Tibial nerve (tissue), 4 donors: ENCODE results near the gene IGHMBP2. TPM values are rescaled to one million over a fixed set of nuclear protein-coding genes. Genes with fewer than 3 reads are reported as not detected.
"Not testable (repeated sequence)": the region's sequence is repeated elsewhere in the genome, so short reads cannot be mapped to it uniquely, and the experiment has no call there.

Experiments
- DNase-seq, 2 donors: peaks; one replicate each; pipeline ENCODE4 v3.0.0-alpha.2; 2019; ENCODE audit warnings: low spot score in 2 of 2
- H3K27ac ChIP-seq, 4 donors: fragments of 200-600 bp; sonication (generic) in 3 of 4; one replicate each; pipeline ENCODE4 v1.5.1; 2017 to 2019; ENCODE audit warnings: mild to moderate bottlenecking in 1 of 4
- H3K27me3 ChIP-seq, 2 donors: fragments of 200-600 bp; sonication (generic) in 1 of 2; one replicate each; pipeline versions ENCODE4 v1.5.1 to v1.6.0; 2017 to 2019
- H3K36me3 ChIP-seq, 3 donors: fragments of 200-600 bp; sonication (generic); one replicate each; pipeline ENCODE4 v1.5.1; 2018 to 2019
- H3K4me1 ChIP-seq, 4 donors: fragments of 200-600 bp; sonication (generic) in 3 of 4; one replicate each; pipeline ENCODE4 v1.5.1; 2017 to 2019
- H3K4me3 ChIP-seq, 4 donors: fragments of 200-600 bp; sonication (generic) in 3 of 4; one replicate each; pipeline ENCODE4 v1.5.1; 2017 to 2019; ENCODE audit warnings: mild to moderate bottlenecking in 1 of 4, moderate library complexity in 1 of 4
- H3K9me3 ChIP-seq, 4 donors: fragments of 200-600 bp; sonication (generic) in 3 of 4; one replicate each; pipeline ENCODE4 v1.5.1; 2017 to 2019
- CTCF ChIP-seq, 5 experiments: fragments of 200-600 bp in 3 of 5; fragments of 450-650 bp in 2 of 5; sonication (generic) in 3 of 5; IDR thresholded peaks; one replicate each; pipeline ENCODE4 v1.5.1; 2016 to 2019; ENCODE audit warnings: antibody characterized with exemption in 5 of 5, mild to moderate bottlenecking in 3 of 5, moderate library complexity in 2 of 5
- EP300 ChIP-seq, 2 donors: sonication (generic); formaldehyde crosslinking; IDR thresholded peaks; one replicate each; pipeline ENCODE4 v1.6.1; 2017; ENCODE audit warnings: antibody characterized with exemption in 2 of 2, mild to moderate bottlenecking in 1 of 2
- POLR2A ChIP-seq, 2 donors: fragments of 450-650 bp; IDR thresholded peaks; one replicate each; pipeline ENCODE4 v1.6.1; 2017; ENCODE audit warnings: antibody characterized with exemption in 2 of 2, mild to moderate bottlenecking in 2 of 2, moderate library complexity in 2 of 2
- WGBS, 2 donors: methylation state at CpG; one replicate each; pipeline ENCODE4 v1.1.5; 2018; 5-methylcytosine and 5-hydroxymethylcytosine counted together
- total RNA-seq, 4 donors: library from RNA; depleted of rRNA; stranded (reverse); fragments of >200 nt; gene quantifications; one replicate each; pipeline ENCODE4 v1.1.0, GENCODE V29; 2016

IGHMBP2 gene
- total RNA-seq, 4 donors from 2014 or later: 12.9 to 29.4 (median 22.3) TPM

- H3K9me3 ChIP-seq: no peaks in the 10 kb centered on the region
- no peak for DNase-seq
- no peak for TF ChIP-seq EP300 (IDR thresholded peaks at IDR 0.05)
- TF ChIP-seq POLR2A (IDR thresholded peaks at IDR 0.05): no peak
- TF ChIP-seq CTCF (IDR thresholded peaks at IDR 0.05): no peak
- H3K36me3 ChIP-seq: no peaks in the 10 kb centered on the region
- no peaks in the 10 kb centered on the region for H3K27me3 ChIP-seq
- H3K4me1 ChIP-seq: peaks cover 0 to 12% (median 0%) of the 10 kb centered on the region in 4 donors
- 69 to 72% methylated on average over 8 of the region's 8 CpGs for WGBS, 2 donors
- no peak overlapping the region for H3K27ac ChIP-seq
- no peak overlapping the region for H3K4me3 ChIP-seq
These were observed 65.7 kb downstream of the IGHMBP2 start for GRCh38 chr11:68969386-68969785.

- no peak for TF ChIP-seq POLR2A (IDR thresholded peaks at IDR 0.05)
- no peak for TF ChIP-seq CTCF (IDR thresholded peaks at IDR 0.05)
- no peak for TF ChIP-seq EP300 (IDR thresholded peaks at IDR 0.05)
- no peaks in the 10 kb centered on the region for H3K27me3 ChIP-seq
- no peak overlapping the region for H3K4me3 ChIP-seq
- H3K27ac ChIP-seq: no peak overlapping the region
- DNase-seq: no peak
- WGBS, 2 donors: 87 to 88% methylated on average over 8 of the region's 8 CpGs
- peaks cover 0 to 23% (median 0%) of the 10 kb centered on the region in 4 donors for H3K4me1 ChIP-seq
- H3K9me3 ChIP-seq: no peaks in the 10 kb centered on the region
- no peaks in the 10 kb centered on the region for H3K36me3 ChIP-seq
These were observed 67.4 kb downstream of the IGHMBP2 start for GRCh38 chr11:68970921-68971636.

GRCh38 chr11:68973219-68973618 is 69.5 kb downstream of the IGHMBP2 start:
- Histone ChIP-seq H3K27me3 (no peaks in the 10 kb centered on the region), H3K4me1 (peaks cover 0 to 43% (median 0%) of the 10 kb centered on the region in 4 donors), H3K9me3 (no peaks in the 10 kb centered on the region), H3K36me3 (no peaks in the 10 kb centered on the region), H3K4me3 (no peak overlapping the region), H3K27ac (no peak overlapping the region)
- no peak for DNase-seq
- WGBS, 2 donors: 54% methylated on average over 4 of the region's 4 CpGs
- TF ChIP-seq EP300 (IDR thresholded peaks at IDR 0.05) (no peak), CTCF (IDR thresholded peaks at IDR 0.05) (no peak), POLR2A (IDR thresholded peaks at IDR 0.05) (no peak)

GRCh38 chr11:68973706-68974105 is 70.0 kb downstream of the IGHMBP2 start:
- WGBS, 2 donors: 90 to 93% methylated on average over 12 of the region's 12 CpGs

GRCh38 chr11:68974421-68975194 is 70.9 kb downstream of the IGHMBP2 start:
- no peaks in the 10 kb centered on the region for H3K36me3 ChIP-seq
- H3K4me3 ChIP-seq: no peak overlapping the region
- H3K9me3 ChIP-seq: no peaks in the 10 kb centered on the region
- no peak for DNase-seq
- no peaks in the 10 kb centered on the region for H3K27me3 ChIP-seq
- TF ChIP-seq CTCF (IDR thresholded peaks at IDR 0.05) (no peak), EP300 (IDR thresholded peaks at IDR 0.05) (no peak), POLR2A (IDR thresholded peaks at IDR 0.05) (no peak)
- peaks cover 0 to 57% (median 0%) of the 10 kb centered on the region in 4 donors for H3K4me1 ChIP-seq
- WGBS, 2 donors: 92 to 97% methylated on average over 11 to 18 of the region's 23 CpGs
- no peak overlapping the region for H3K27ac ChIP-seq

More at GRCh38 chr11:68973706-68974105, 70.0 kb downstream of the IGHMBP2 start:
- H3K27me3 ChIP-seq, H3K36me3 ChIP-seq, DNase-seq, H3K27ac ChIP-seq, H3K9me3 ChIP-seq, H3K4me3 ChIP-seq: not testable (repeated sequence)
- peaks cover 0 to 48% (median 0%) of the 10 kb centered on the region in 4 donors for H3K4me1 ChIP-seq
